ENCODE data around the gene ERGIC3. TPM values are rescaled to one million over a fixed set of nuclear protein-coding genes. Genes with fewer than 3 reads are reported as not detected.

The ERGIC3 gene
- polyA plus RNA-seq, 1 of the 3 experiments (the other 2 are of a cell fraction): 661 TPM

- Histone ChIP-seq H3K79me2 (ENCODE audit: insufficient read depth) (no peaks in the 10 kb centered on the region), H3K4me2 (no peak overlapping the region), H3K9me2 (no peaks in the 10 kb centered on the region), H3K4me3 (ENCODE audit: low read depth in 2 of 2, low read length in 1 of 2) (no peak overlapping the region), H4K20me1 (ENCODE audit: insufficient read depth) (no peaks in the 10 kb centered on the region), H3F3A (replicated peaks; ENCODE audit: insufficient read depth) (peaks cover 13% of the 10 kb centered on the region), H3K27me3 (ENCODE audit: insufficient read depth) (no peaks in the 10 kb centered on the region), H3K4me1 (ENCODE audit: control insufficient read depth in 1 of 2, insufficient read depth in 2 of 2, low read depth in 1 of 2, low read length in 1 of 2) (no peaks in the 10 kb centered on the region; a peak in 1 of 4 replicates), H3K36me3 (replicated peaks in 1 of 2; ENCODE audit: control insufficient read depth in 1 of 2, insufficient read depth in 2 of 2, low read length in 1 of 2) (no peaks in the 10 kb centered on the region), H3K9ac (no peak overlapping the region), H3K9me3 (no peaks in the 10 kb centered on the region), H2AFZ (ENCODE audit: low read depth) (no peak overlapping the region), H3K27ac (ENCODE audit: low read depth in 2 of 2, low read length in 1 of 2) (no peak overlapping the region)
- POLR2A ChIA-PET: no interaction called here
- CTCF ChIA-PET: interaction anchor here (1.4 kb wide), 1 partner anchor 54 kb away, joined by 5 read pairs; no protein-coding TSS in a partner anchor
- 94% methylated on average over 6 of the region's 7 CpGs for WGBS (ENCODE audit: low lambda C conversion rate)
- TF ChIP-seq PBX3 (IDR thresholded peaks at IDR 0.05) (no peak), FOSL2 (IDR thresholded peaks at IDR 0.05; ENCODE audit: borderline replicate concordance, low read depth) (no peak), TEAD4 (IDR thresholded peaks at IDR 0.05; ENCODE audit: borderline replicate concordance, insufficient read depth) (no peak), YY1 (IDR thresholded peaks at IDR 0.05; ENCODE audit: low read depth) (no peak), RAD21 (IDR thresholded peaks at IDR 0.05; ENCODE audit: low read length) (no peak)
- TF ChIP-seq, protein P1, sequence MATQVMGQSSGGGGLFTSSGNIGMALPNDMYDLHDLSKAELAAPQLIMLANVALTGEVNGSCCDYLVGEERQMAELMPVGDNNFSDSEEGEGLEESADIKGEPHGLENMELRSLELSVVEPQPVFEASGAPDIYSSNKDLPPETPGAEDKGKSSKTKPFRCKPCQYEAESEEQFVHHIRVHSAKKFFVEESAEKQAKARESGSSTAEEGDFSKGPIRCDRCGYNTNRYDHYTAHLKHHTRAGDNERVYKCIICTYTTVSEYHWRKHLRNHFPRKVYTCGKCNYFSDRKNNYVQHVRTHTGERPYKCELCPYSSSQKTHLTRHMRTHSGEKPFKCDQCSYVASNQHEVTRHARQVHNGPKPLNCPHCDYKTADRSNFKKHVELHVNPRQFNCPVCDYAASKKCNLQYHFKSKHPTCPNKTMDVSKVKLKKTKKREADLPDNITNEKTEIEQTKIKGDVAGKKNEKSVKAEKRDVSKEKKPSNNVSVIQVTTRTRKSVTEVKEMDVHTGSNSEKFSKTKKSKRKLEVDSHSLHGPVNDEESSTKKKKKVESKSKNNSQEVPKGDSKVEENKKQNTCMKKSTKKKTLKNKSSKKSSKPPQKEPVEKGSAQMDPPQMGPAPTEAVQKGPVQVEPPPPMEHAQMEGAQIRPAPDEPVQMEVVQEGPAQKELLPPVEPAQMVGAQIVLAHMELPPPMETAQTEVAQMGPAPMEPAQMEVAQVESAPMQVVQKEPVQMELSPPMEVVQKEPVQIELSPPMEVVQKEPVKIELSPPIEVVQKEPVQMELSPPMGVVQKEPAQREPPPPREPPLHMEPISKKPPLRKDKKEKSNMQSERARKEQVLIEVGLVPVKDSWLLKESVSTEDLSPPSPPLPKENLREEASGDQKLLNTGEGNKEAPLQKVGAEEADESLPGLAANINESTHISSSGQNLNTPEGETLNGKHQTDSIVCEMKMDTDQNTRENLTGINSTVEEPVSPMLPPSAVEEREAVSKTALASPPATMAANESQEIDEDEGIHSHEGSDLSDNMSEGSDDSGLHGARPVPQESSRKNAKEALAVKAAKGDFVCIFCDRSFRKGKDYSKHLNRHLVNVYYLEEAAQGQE (IDR thresholded peaks at IDR 0.05; ENCODE audit: low read depth, low read length): no peak
- no peak for DNase-seq
These were observed 23.0 kb downstream of the ERGIC3 start for GRCh38 chr20:35564905-35565304.

DNA sequence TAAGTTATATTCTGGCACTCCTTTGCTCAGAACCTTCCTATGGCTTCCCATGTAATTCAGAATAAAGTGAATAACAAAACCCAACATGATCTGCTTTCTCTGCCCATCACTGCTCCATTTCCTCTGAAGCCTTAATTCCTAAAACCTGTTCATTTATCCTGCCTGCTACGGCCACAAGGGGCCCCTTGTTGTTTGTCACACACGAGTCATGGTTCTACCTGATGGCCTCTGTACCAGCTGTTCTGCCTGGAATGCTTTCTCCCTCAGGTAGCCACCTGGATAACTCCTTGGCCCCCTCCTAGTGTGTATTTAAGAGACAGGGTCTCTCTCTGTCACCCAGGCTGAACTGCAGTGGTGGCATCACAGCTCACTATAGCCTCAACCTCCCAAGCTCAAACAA, 26.8 kb downstream of the ERGIC3 start:
- peaks cover 8% of the 10 kb centered on the region for H3F3A ChIP-seq (replicated peaks; ENCODE audit: insufficient read depth)
- no peaks in the 10 kb centered on the region for H3K9me3 ChIP-seq
- peak; percentile 41 for DNase-seq
- H3K9me2 ChIP-seq: no peaks in the 10 kb centered on the region
- no peaks in the 10 kb centered on the region for H3K36me3 ChIP-seq (replicated peaks in 1 of 2; ENCODE audit: control insufficient read depth in 1 of 2, insufficient read depth in 2 of 2, low read length in 1 of 2)
- TF ChIP-seq PBX3 (IDR thresholded peaks at IDR 0.05) (no peak), RAD21 (IDR thresholded peaks at IDR 0.05; ENCODE audit: low read length) (peak; percentile 39)
- TF ChIP-seq, protein P2, sequence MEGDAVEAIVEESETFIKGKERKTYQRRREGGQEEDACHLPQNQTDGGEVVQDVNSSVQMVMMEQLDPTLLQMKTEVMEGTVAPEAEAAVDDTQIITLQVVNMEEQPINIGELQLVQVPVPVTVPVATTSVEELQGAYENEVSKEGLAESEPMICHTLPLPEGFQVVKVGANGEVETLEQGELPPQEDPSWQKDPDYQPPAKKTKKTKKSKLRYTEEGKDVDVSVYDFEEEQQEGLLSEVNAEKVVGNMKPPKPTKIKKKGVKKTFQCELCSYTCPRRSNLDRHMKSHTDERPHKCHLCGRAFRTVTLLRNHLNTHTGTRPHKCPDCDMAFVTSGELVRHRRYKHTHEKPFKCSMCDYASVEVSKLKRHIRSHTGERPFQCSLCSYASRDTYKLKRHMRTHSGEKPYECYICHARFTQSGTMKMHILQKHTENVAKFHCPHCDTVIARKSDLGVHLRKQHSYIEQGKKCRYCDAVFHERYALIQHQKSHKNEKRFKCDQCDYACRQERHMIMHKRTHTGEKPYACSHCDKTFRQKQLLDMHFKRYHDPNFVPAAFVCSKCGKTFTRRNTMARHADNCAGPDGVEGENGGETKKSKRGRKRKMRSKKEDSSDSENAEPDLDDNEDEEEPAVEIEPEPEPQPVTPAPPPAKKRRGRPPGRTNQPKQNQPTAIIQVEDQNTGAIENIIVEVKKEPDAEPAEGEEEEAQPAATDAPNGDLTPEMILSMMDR (IDR thresholded peaks at IDR 0.05): peak; percentile 29; the same call in 1 of the 2 replicates
- 36% methylated on average over 2 of the region's 2 CpGs for WGBS (ENCODE audit: low lambda C conversion rate)
- H3K9ac ChIP-seq: no peak overlapping the region
- H4K20me1 ChIP-seq (ENCODE audit: insufficient read depth): no peaks in the 10 kb centered on the region
- POLR2A ChIA-PET: interaction anchor here (1.4 kb wide), 1 partner anchor 9 kb away, joined by 3 read pairs; no protein-coding TSS in a partner anchor
- H3K4me1 ChIP-seq (ENCODE audit: control insufficient read depth in 1 of 2, insufficient read depth in 2 of 2, low read depth in 1 of 2, low read length in 1 of 2): no peaks in the 10 kb centered on the region
- H3K27ac ChIP-seq (ENCODE audit: low read depth in 2 of 2, low read length in 1 of 2): no peak overlapping the region
- CTCF ChIA-PET: interaction anchor here (0.9 to 1.2 kb wide), 2 partner anchors 90 to 413 kb away, joined by 3 read pairs; no protein-coding TSS in a partner anchor
- H3K4me3 ChIP-seq (ENCODE audit: low read depth in 2 of 2, low read length in 1 of 2): no peak overlapping the region
- H3K27me3 ChIP-seq (ENCODE audit: insufficient read depth): no peaks in the 10 kb centered on the region
- H3K4me2 ChIP-seq: no peak overlapping the region
- no peak overlapping the region for H2AFZ ChIP-seq (ENCODE audit: low read depth)
- H3K79me2 ChIP-seq (ENCODE audit: insufficient read depth): no peaks in the 10 kb centered on the region
